T47D (cell line): ENCODE data around the gene HMGCS1.

Experiments
- DNase-seq, 2 experiments: peaks; one replicate each; pipeline versions ENCODE4 v3.0.0 to v3.0.0-alpha.2; 2011 to 2012; ENCODE audit warnings: low read depth in 1 of 2, low spot score in 1 of 2
- JUND ChIP-seq: IDR thresholded peaks from 2 replicates; pipeline ENCODE4 v1.6.1; 2012; ENCODE audit warnings: low read depth
- in situ Hi-C: cut with HindIII; loops from 2 replicates; pipeline ENCODE4 v1.10.0; 2016; ENCODE audit warnings: low sequenced_read_pairs, low pct_unique_long_range_greater_than_20kb

Gene HMGCS1

GRCh38 chr5:43305948-43306565 lies 7.2 kb downstream of the HMGCS1 start:
- peak in 1 of 2 experiments; percentile 82 for DNase-seq
- TF ChIP-seq JUND, result no peak
- in situ Hi-C loops, result no loop called here

GRCh38 chr5:43304525-43304924 lies 8.7 kb downstream of the HMGCS1 start:
- no peak for DNase-seq
- TF ChIP-seq JUND, result no peak
- in situ Hi-C loops, result no loop called here

- no peak for TF ChIP-seq JUND
- in situ Hi-C loops, result no loop called here
- DNase-seq, result no peak
These were observed 10.0 kb downstream of the HMGCS1 start for GRCh38 chr5:43303242-43303641.

- TF ChIP-seq JUND, result no peak
- no peak for DNase-seq
- in situ Hi-C loops, result no loop called here
These were observed 10.7 kb downstream of the HMGCS1 start for GRCh38 chr5:43302481-43302880.

GRCh38 chr5:43301653-43302091 lies 11.5 kb downstream of the HMGCS1 start:
- in situ Hi-C loops, result no loop called here
- no peak for TF ChIP-seq JUND
- no peak for DNase-seq

- no peak for TF ChIP-seq JUND
- no peak for DNase-seq
- in situ Hi-C loops, result no loop called here
These were observed 13.1 kb downstream of the HMGCS1 start for GRCh38 chr5:43300112-43300511.

GRCh38 chr5:43298443-43298842 lies 14.8 kb downstream of the HMGCS1 start:
- in situ Hi-C loops, result no loop called here
- no peak for DNase-seq
- TF ChIP-seq JUND, result no peak

GRCh38 chr5:43296835-43297234 lies 16.4 kb downstream of the HMGCS1 start:
- no peak for DNase-seq
- in situ Hi-C loops, result no loop called here
- TF ChIP-seq JUND, result no peak

- no peak for DNase-seq
- no peak for TF ChIP-seq JUND
- in situ Hi-C loops, result no loop called here
These were observed 18.0 kb downstream of the HMGCS1 start for GRCh38 chr5:43295202-43295601.

- DNase-seq, result no peak
- in situ Hi-C loops, result no loop called here
- no peak for TF ChIP-seq JUND
These were observed 19.0 kb downstream of the HMGCS1 start for GRCh38 chr5:43294226-43294625.

GRCh38 chr5:43290726-43291125 lies 22.5 kb downstream of the HMGCS1 start:
- in situ Hi-C loops, result no loop called here

GRCh38 chr5:43288269-43288831 lies 24.9 kb downstream of the HMGCS1 start:
- no peak for TF ChIP-seq JUND
- in situ Hi-C loops, result no loop called here
- DNase-seq, result no peak

More at GRCh38 chr5:43290726-43291125, 22.5 kb downstream of the HMGCS1 start:
- no peak for DNase-seq
- no peak for TF ChIP-seq JUND

GRCh38 chr5:43287493-43287892 lies 25.7 kb downstream of the HMGCS1 start:
- DNase-seq, result no peak
- in situ Hi-C loops, result no loop called here
- no peak for TF ChIP-seq JUND

GRCh38 chr5:43286623-43287022 lies 26.6 kb downstream of the HMGCS1 start:
- TF ChIP-seq JUND, result no peak
- in situ Hi-C loops, result no loop called here
- no peak for DNase-seq
